ENCODE data around the gene HHIPL1.
A peak's percentile ranks its signal among the peaks of the same experiment; 100 is the strongest.

The HHIPL1 gene

GRCh38 chr14:99678198-99678597, 33.3 kb downstream of the HHIPL1 start:
- no peak for DNase-seq

DNA sequence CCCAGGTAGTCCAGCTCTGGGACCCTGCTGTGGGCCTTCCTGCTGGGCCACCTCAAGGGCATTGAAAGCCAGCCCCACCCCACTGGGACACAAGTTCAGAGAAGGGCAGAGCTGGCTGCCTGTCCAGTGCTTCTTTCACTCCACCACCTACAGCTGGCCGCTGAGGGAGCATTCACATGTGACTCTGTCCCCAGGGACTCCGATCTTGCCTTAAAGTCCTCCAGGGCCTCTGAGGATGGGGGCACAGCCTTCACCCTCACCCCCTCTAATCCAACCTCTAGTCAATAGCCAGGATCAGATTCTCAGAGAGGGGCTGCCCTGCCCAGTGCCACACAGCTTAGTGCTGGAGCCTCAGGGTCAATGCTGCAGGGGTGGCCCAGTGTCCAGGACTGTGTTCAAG, 34.2 kb downstream of the HHIPL1 start:
- DNase-seq, result no peak

DNA sequence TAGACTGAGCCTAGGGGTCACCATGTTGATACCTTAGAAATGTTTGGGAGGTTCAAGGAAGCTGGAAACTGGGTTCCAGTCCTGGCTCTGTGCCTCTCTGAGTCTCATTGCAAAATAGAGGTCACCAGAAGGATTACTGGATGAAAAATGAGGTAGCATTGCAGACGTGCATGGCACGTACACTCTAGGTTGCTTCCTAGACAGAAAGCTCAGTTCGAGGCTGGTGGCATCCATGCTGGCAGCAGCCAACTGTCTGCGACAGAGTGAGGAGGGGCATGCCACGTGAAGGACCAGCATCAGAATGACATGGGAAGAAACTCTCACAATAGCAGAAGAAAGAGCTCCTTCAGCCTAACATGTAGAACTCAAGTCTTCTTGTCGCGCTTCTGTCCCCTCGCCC, 34.6 kb downstream of the HHIPL1 start:
- no peak for DNase-seq

- no peak for DNase-seq
Measured at GRCh38 chr14:99679996-99680395, 35.1 kb downstream of the HHIPL1 start.

DNA sequence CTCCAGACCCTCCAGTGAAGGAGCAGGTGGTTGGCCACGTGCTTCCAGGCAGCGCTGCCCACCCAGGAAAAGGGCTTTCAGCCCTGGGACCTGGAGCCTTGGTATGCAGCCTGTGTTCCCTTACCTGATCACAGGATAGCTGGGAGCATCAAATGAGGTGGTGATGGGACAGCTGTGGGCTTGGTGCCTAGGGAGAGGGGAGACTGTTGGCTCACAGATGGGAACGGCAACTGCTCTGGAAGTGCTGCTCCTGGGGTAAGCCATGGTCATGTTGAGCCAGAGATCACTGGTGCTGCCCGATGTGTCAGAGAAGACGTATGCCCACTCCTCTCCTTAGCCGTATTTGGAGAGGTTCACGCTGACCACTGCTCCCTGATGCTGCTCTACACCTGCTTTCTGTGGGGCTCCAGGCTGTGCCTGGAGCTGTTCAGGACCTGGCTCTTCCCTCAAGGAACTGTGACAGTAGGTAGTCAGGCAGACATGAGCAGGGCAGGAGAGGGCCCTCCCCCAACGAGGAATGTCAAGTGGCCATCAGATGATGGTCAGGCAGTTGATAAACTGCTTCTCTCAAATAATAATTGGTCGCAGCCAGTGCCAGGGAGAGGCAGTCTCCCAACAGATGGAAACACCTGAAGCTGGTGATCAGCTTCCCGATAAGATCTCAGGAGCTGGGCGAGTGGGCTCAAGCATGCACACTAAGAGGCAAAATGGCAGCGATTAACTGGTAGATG, 36.3 kb downstream of the HHIPL1 start:
- DNase-seq, result peak; percentile 90

DNA sequence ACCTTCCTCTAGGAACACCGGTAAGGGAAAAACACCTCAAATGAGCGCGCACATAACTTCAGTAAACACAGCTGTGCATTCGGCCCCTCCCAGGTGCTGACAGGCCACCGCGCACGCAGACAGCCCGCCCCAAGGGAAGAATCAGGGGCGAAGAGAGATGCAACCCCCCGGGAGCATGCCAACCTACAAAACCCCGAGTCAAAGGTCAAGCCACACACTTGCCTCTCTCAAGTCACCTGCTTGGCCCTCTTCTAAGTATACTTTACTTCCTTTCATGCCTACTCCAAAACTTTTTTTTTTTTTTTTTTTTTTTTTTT, 36.9 kb downstream of the HHIPL1 start:
- no peak for DNase-seq

GRCh38 chr14:99682809-99683618, 38.1 kb downstream of the HHIPL1 start:
- peak; percentile 76 for DNase-seq

DNA sequence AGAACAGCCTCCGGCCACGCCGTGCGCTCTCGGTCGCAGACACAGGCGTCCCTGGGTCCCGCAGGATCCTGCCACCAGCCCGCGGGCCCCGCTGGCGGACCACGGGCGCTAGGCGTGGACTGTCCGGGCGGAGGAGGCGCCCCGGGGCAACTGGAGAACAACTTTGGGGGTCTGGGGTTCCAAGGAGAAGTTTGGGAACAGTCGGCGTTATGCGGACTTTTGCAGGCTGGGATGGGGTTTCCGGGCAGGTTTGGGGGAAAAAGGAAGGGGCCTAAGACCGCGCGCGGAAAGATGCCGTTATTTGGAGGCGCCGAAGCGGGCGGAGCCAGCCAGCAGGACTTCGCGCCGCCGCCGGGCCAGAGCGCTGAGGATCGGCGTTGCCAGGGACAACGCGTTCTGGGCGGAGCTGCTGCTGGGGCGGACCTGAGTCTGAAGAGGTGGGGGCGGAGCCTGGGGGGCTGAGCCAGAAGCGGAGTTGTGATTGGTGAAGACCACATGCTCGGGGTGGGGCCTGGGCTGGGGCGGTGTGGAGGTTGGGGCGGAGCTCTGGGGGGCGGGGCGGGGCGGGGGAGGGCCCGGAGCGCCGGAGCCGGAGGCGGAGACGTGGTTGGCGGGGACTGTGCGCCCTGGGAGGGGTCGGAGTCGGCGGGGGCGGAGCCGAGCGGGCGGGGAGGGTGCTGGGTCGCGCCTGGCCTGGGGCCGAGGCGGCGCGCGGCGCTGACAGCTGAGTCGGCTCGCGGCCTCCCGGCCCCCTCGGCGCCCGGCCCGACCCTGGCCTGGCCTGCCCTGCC, 38.9 kb downstream of the HHIPL1 start, which contains the start of gene CYP46A1:
CYP46A1 (plus strand) TSS at position 680 of the 791 bp plus-strand sequence. CDS start 120 bp downstream, outside the sequence.
- DNase-seq, result peak; percentile 100

DNA sequence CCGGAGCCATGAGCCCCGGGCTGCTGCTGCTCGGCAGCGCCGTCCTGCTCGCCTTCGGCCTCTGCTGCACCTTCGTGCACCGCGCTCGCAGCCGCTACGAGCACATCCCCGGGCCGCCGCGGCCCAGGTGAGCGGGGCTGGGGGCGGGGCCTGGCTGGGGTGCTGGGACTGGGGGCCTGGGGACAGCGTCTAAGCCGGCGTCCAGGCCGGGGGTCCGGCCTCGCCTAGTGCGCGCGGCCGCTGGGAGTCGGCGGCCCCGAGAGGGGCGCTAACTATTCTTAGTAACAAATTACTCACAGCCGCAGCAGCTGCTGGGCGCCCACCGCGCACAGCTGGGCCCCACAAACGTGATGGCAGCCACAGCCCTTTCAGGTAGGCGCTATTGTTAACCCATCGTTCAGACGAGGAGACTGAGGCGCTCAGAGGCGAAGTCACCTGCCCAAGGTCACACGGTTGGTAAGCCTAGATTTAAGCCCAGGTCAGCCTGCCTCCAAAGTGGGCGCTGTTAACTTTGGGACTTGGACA, 39.5 kb downstream of the HHIPL1 start:
- no peak for DNase-seq

DNA sequence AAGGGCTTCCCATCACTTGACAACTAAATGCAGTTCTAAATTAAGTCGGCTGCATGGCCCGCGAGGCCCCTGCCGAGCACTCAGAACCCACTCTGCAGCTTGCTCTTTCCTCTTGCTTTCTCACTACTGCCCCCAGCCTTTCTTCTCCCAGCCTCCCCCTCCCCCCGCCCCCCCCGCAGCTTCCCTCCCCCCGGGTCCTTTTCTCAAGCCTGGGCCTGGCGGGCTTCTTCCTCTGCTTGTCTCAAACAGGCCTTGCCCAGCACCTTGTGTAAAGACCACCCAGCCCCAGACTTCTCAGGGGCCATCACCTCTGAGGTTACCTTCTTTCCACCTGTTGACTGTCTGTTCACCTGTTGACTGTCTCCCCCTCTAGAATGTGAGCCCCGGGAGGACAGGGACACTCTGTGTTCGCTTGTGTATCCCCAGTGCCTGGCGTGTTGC, 40.2 kb downstream of the HHIPL1 start:
- no peak for DNase-seq

DNA sequence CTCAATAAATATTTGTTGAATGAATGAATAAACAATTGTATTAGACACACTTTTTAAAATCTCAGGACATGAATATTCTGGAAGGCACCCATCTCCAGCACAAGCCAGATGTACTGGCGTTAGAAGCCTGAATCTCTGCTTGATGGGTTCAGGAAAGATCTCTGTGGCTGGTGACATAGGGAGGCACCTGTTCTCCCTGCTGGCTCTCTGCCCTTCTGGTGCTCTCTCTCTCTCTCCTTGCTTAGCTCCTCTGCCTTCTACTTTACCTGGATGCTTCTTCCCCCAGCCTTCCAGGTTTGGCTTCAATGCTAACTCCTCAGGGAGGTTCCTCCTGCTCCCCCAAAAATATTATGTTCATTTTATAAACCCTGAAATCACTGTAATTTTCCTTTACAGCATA, 40.7 kb downstream of the HHIPL1 start:
- no peak for DNase-seq

DNA sequence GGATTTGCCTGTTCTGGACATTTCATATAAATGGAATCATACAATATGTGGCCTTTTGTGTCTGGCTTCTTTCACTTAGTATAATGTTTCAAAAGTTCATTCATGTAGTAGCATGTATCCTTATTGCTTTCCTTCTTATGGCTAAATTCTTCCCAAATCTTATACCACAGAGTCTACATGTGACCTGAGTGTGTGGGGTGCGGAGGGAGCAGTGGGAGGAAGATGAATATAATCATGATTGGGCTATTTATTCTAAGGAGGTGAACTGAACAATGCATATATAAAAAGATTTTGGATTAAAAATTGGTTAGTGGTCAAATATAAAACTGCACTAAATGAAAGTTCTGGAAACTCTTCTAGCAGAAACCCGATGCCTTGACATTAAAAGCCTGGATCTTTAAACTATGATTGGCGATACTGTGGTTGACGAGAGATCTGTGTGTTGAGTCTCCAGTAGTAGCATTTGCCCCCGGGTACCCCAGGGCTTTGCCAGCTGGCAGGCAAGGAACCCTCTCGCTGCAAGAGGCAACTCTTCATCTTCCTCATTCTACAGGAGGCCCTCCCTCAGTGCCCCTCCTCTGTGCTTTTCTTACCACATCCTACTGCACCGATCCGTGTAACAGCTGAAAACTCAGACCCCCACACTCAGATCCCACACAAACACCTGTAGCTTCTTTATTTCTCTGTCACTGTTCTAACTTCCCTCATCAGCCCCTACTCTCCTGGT, 41.8 kb downstream of the HHIPL1 start:
- no peak for DNase-seq

DNA sequence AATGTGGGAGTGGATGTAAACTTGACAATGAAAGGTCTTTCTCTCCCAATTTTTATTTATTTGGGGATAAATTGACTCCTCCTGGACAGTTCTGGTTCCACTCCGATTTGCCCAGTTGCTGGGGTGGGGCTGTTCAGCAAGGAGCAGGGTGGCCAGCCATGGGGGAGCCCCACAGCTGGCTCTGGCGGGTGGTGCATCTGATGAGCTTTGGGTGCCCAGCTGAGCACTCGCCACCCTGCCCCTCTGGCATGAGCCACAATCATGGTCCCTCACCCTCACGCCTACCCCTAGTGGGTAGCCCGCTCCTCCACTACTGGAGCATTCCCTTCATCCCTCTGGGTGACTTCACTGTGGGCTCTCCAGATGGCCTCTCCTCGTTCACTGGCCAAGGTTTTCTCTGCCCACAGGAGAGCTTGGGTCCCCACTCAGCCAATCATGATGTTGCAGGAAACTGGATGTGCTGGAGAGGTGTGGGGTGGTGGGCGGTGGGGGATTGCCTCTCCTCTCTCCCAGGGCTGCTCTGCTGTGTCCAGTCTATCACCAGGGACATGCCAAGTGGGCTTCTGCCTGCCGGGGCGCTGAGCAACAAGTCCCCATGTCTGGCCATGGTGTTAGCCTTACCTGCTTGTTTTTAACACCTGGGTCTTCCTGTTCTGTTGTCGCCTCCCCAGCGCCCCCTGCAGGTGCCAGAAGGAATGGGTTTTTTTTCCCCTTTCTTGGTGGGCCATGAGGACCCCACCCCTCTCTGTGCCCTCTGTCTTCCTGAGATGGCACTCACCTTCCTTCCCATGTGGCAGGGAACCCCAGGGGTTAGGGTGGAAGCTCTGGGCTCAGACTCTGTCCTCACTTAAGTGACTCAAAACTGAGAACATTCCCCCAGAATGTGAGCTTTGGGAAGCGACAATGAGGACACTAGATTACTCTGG, 42.6 kb downstream of the HHIPL1 start:
- peak; percentile 14 for DNase-seq

DNA sequence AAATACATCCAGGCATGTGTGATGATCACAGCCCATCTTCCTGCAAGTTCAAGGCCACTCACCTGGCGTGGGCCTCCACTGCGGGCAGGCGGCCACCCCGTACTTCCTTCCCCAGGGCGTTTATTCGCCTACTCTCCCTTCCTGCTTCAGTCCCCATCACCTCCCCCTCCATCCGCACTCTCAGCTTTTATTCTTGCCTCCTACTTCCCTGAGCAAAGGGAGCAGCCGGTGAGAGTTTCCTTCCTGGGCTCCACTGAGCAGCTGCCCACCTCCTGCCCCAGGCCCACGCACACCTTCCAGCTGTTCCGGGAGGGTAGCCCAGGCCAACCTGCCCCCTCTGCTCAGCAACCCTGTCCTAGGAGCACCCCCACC, 43.3 kb downstream of the HHIPL1 start:
- no peak for DNase-seq

GRCh38 chr14:99688629-99689028, 43.7 kb downstream of the HHIPL1 start:
- no peak for DNase-seq

DNA sequence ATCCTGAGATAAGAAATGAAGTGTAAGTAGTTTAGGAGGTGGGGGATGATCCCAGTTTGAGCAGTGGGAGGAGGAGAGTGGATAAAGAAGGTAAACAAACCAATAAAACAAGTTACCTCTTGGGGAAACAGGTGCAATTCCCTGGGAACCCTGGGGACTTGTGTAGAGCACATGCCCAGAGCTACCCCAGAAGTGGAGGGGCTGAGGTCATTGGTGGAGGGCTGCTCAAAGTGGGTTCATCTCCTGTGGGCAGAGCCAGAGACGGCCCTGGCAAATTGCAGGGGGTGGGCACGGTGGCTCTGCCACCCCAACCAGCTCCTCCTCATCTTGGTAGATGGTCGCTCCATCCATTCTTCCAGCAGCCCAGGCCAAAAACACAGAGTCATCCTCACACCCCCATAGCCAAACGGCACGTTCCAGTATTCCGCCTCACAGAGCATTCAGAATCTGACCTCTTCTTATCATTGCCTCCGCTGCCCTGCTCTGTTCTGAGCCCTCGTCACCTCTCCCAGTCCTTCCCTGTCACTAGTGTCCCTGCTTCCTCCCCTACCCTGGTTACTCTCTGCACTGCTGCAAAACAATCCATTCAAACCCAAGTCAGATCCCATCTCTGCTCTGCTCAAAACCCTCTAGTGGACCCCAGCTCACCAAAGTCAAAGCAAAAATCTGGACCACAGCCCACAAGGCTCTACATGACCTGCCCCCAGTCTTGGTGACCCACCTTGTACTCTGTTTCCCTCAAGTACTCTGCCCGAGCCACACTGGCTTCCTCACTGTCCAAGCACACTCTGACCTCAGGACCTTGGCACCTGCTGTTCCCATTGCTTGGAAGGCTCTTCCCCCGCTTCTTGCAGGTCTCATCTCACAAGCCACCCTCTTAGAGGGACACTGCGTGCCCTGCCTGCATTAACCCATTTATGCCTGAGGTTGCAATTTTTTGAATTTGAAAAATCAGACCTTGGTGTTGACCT, 44.6 kb downstream of the HHIPL1 start:
- no peak for DNase-seq

DNA sequence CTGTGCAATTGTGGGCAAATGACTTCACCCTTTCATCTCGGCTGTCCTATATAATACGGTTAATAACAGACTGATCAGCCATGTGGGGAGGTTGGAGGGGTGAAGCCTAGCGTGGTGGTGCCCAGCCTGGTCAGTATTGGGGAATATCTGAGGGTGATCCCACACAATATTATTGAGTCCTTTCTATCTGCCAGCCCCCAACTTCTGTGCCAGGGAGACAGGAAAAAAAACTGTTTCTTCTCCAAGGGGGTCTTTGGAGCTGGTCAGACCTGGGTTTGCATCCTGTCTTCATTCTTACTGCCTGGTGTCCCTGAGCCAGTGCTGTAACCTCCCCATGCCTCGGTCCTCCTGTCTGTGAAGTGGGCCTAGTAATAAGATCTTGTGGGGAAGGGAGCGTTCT, 45.7 kb downstream of the HHIPL1 start:
- no peak for DNase-seq

GRCh38 chr14:99691111-99691885, 46.4 kb downstream of the HHIPL1 start:
- DNase-seq, result no peak

DNA sequence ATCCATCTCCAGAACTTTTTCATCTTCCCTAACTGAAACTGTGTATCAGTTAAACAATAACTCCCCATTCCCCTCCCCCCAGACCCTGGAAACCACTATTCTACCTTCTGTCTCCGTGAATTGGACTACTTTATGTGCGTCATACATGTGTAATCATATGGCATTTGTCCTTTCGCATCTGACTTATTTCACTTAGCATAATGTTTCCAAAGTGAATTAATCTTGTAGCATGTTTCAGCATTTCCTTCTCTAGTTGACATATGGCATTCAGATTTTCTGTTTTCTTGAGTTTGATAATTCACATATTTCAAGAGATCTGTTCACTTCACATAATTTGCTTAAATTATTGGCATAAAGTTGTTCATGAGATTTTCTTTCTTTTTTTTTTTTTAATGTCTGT, 49.0 kb downstream of the HHIPL1 start:
- no peak for DNase-seq

All from DMS79 treated with DMSO at 0.1 percent for 48 hours (cell line).